ENCODE data around the gene SIMC1.

- TF ChIP-seq CTCF (IDR thresholded peaks at IDR 0.05): no peak
- no peak for TF ChIP-seq POLR2AphosphoS5 (IDR thresholded peaks at IDR 0.05)
- no peak for TF ChIP-seq POLR2A (IDR thresholded peaks at IDR 0.05)
Measured at GRCh38 chr5:176192094-176192721, 46.0 kb upstream of the SIMC1 start.
